Pancreas (tissue), 10 donors: Measurements from ENCODE around the gene PAPPA. TPM values are rescaled to one million over a fixed set of nuclear protein-coding genes. Genes with fewer than 3 reads are reported as not detected.

Experiments
- ATAC-seq, 4 donors: fragments of 200-7000 bp; cut with Tn5 transposase; one replicate each; pipeline versions ENCODE4 v1.8.0 to v1.9.1; 2020; ENCODE audit warnings: mild to moderate bottlenecking in 4 of 4, moderate library complexity in 4 of 4
- DNase-seq, 6 donors: peaks; one replicate each; pipeline ENCODE4 v3.0.0-alpha.2; 2020
- FAIRE-seq: peaks from 2 replicates; lab custom pipeline; 2012; peaks lifted over from hg19 to GRCh38; lab: Jason Lieb, UNC
- H3K27ac ChIP-seq, 4 donors: fragments of 200-600 bp; sonication (generic); 1 replicate in 3 of 4; 2 replicates in 1 of 4; pipeline versions ENCODE4 v1.5.0 to v1.8.0; 2020
- H3K27me3 ChIP-seq, 4 donors: fragments of 200-600 bp; one replicate each; pipeline ENCODE4 v1.8.0; 2021
- H3K36me3 ChIP-seq, 3 donors: fragments of 200-600 bp; sonication (generic) in 1 of 3; one replicate each; pipeline versions ENCODE4 v1.5.0 to v1.8.0; 2020 to 2021
- H3K4me1 ChIP-seq, 3 donors: fragments of 200-600 bp; one replicate each; pipeline ENCODE4 v1.8.0; 2021
- H3K4me3 ChIP-seq, 4 donors: fragments of 200-600 bp; sonication (generic) in 2 of 4; one replicate each; pipeline versions ENCODE4 v1.5.0 to v1.8.0; 2020 to 2021
- H3K9me3 ChIP-seq, 4 donors: fragments of 200-600 bp; one replicate each; pipeline ENCODE4 v1.8.0; 2021
- WGBS, 2 donors: extraction: QIAGEN DNeasy Blood & Tissue Kit; methylation state at CpG; one replicate each; pipeline ENCODE4 v1.1.7; 2013; 5-methylcytosine and 5-hydroxymethylcytosine counted together
- intact Hi-C, 3 donors: fragments of 100-400 bp; cut with DNase I; formaldehyde crosslinking; loops; one replicate each; pipeline versions ENCODE4 v1.11.1 to v1.14.2; 2022
- polyA plus RNA-seq, 2 donors: library from polyadenylated mRNA; stranded (reverse); fragments of 200-250 nt; gene quantifications; one replicate each; pipeline ENCODE4 v1.2.3, GENCODE V29; 2013
- total RNA-seq, 6 donors: library from RNA; stranded (reverse); fragmentation: NEBNext Ultra II Directional in 4 of 6; extraction: Animal tissue kit (Norgen Biotek cat#: 25700) in 4 of 6; gene quantifications; one replicate each; pipeline versions ENCODE4 v1.2.1 to v1.2.4, GENCODE V29; 2021 to 2023
- TF ChIP-seq, protein P1 (sequence below), 4 donors: fragments of 200-600 bp; sonication (generic) in 3 of 4; IDR thresholded peaks; one replicate each; pipeline versions ENCODE4 v1.5.0 to v1.8.0; 2021; ENCODE audit warnings: antibody characterized with exemption in 4 of 4
- donor health status: healthy with polysubstance abuse.
- donor health status: DM: no; HTN: no; CAD: no; lungs with moderate emphysema.
- donor health status: DM: no; HTN: no; CAD: no.
- donor health status: control.
- donor health status: control.
- donor health status: Bipolar disorder and iron deficiency.
- donor health status: DM: yes; HTN: yes; CAD: no.
- donor health status: DM: no; HTN: no; CAD: no.
- donor health status: DM: no; HTN: no; CAD: no.
- donor health status: DM: yes; HTN: yes; CAD: no.

Gene PAPPA
- total and polyA plus RNA-seq, 8 donors = 0.11 to 3.4 (median 0.76) TPM

DNA sequence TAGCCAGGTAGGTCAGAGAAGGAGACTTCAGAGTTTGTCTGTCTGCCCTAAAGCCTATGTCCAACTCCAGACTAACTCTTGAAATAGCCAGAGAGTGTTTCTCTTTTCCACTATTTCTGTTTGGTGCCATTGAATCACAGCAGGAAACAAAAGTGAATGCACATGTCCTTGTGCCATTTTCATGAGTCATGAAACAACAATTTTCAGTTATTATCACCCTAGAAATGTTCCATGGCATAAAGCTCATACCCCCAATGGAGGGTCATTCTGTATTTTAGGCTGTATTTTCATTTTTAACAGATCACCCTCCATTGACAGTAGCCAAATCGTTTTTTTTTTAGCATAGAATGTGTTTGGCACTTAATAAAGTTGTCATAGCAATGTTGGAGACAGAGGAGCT is 124.7 kb downstream of the PAPPA start:
- no peak for FAIRE-seq
- H3K36me3 ChIP-seq = no peaks in the 10 kb centered on the region
- ATAC-seq = no peak
- TF ChIP-seq, protein P1, sequence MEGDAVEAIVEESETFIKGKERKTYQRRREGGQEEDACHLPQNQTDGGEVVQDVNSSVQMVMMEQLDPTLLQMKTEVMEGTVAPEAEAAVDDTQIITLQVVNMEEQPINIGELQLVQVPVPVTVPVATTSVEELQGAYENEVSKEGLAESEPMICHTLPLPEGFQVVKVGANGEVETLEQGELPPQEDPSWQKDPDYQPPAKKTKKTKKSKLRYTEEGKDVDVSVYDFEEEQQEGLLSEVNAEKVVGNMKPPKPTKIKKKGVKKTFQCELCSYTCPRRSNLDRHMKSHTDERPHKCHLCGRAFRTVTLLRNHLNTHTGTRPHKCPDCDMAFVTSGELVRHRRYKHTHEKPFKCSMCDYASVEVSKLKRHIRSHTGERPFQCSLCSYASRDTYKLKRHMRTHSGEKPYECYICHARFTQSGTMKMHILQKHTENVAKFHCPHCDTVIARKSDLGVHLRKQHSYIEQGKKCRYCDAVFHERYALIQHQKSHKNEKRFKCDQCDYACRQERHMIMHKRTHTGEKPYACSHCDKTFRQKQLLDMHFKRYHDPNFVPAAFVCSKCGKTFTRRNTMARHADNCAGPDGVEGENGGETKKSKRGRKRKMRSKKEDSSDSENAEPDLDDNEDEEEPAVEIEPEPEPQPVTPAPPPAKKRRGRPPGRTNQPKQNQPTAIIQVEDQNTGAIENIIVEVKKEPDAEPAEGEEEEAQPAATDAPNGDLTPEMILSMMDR (IDR thresholded peaks at IDR 0.05) = no peak
- H3K4me3 ChIP-seq = no peak overlapping the region
- no peak overlapping the region for H3K27ac ChIP-seq
- H3K9me3 ChIP-seq = no peaks in the 10 kb centered on the region
- H3K4me1 ChIP-seq = no peaks in the 10 kb centered on the region
- DNase-seq = no peak
- intact Hi-C loops = no loop called here
- WGBS, 2 donors = 36 to 40% methylated on average over 1 of the region's 1 CpG
- H3K27me3 ChIP-seq = no peaks in the 10 kb centered on the region

DNA sequence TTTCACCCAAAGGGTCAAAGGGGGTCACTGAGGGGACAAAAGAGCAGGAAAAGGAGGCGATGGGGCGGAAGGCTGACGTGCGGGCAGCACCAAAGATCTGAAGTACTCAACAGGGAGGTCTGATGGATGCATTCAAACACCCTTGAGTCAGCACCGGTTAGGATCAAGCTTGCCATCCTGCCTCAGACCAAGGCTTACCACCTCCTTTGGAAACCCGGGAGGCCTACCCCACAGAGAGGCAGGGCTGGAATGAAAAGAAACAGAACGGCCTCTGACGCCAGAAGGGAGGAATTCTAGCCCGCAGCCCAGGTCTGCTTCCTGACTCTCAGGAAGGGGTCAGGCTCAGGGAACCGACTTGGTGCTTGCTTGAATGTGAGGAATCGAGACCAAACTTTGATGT is 125.6 kb downstream of the PAPPA start:
- WGBS, 2 donors = 55 to 58% methylated on average over 11 of the region's 11 CpGs
- TF ChIP-seq, protein P1 (IDR thresholded peaks at IDR 0.05) = no peak

DNA sequence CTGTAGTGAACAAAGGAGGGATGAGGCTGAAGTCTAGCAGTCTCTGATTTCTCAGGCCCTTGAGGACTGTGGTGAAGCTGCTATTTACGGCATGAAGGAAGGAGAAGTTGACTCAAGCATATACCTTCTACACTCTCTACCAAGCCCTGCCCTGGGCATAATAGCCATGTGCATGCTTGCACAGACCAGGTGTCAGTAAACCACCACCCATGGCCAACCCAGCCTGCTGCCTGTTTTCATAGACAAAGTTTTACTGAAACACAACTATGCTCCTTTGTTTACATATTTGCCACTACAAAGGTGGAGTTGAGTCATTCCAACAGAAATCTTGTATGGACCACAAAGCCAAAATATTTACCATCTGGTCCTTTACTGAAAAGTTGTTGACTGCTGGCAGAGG is 126.9 kb downstream of the PAPPA start:
- intact Hi-C loops = no loop called here
- Histone ChIP-seq H3K4me1 (no peaks in the 10 kb centered on the region), H3K36me3 (no peaks in the 10 kb centered on the region), H3K27me3 (no peaks in the 10 kb centered on the region), H3K27ac (no peak overlapping the region), H3K9me3 (no peaks in the 10 kb centered on the region), H3K4me3 (no peak overlapping the region)
- ATAC-seq (no peak), DNase-seq (no peak), FAIRE-seq (no peak)
- TF ChIP-seq, protein P1 (IDR thresholded peaks at IDR 0.05) = no peak
- 83 to 100% methylated on average over 1 of the region's 1 CpG for WGBS, 2 donors

More for the DNA sequence above, 125.6 kb downstream of the PAPPA start:
- no peak for ATAC-seq
- no peaks in the 10 kb centered on the region for H3K9me3 ChIP-seq
- H3K27ac ChIP-seq = no peak overlapping the region
- H3K4me3 ChIP-seq = no peak overlapping the region
- no peaks in the 10 kb centered on the region for H3K4me1 ChIP-seq
- intact Hi-C loops = no loop called here
- FAIRE-seq = no peak
- H3K36me3 ChIP-seq = no peaks in the 10 kb centered on the region
- H3K27me3 ChIP-seq = no peaks in the 10 kb centered on the region
- no peak for DNase-seq

DNA sequence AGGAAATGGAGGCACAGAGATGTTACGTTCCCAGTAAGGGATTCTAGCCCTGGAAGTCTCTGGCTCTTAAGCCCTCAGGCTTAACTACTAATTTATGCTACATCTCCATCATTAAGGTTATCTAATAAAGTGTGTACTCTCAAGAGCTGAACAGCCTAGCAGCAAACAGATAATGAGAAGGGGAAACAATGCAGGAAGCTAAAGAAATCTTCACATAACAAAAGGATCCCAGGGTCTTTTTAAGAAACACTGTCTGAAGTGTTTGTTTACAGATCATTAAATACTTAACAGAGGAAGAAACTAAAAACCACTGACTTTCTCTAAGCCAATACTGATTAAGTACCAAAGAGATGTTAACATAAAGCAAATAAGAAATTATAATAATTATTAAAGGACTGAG is 129.0 kb downstream of the PAPPA start:
- Histone ChIP-seq H3K4me1 (no peaks in the 10 kb centered on the region), H3K9me3 (no peaks in the 10 kb centered on the region), H3K4me3 (no peak overlapping the region), H3K36me3 (no peaks in the 10 kb centered on the region), H3K27me3 (no peaks in the 10 kb centered on the region), H3K27ac (no peak overlapping the region)
- WGBS, 2 donors = 87 to 92% methylated on average over 1 of the region's 1 CpG
- no peak for DNase-seq
- TF ChIP-seq, protein P1 (IDR thresholded peaks at IDR 0.05) = no peak
- no peak for ATAC-seq
- FAIRE-seq = no peak
- intact Hi-C loops = no loop called here

DNA sequence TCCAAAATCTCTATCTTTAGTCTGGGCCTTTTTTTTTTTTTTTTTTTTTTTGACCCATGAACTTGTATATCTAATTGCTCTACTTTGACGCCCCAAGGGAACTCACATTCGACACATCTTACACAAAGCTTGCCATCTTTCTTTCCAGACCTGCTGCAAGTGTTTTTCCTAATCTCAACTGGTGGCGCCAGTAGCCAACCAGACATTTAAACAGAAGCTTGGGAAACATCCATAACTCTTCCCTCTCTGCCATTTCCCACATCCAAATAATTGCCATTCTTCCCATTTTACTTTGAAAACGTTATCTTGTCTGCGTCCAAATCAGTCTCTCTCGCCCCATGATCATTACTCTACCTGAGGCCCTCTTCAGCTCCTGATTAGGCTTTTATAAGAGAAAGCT is 130.9 kb downstream of the PAPPA start:
- TF ChIP-seq, protein P1 (IDR thresholded peaks at IDR 0.05) = no peak
- ATAC-seq (no peak), FAIRE-seq (no peak), DNase-seq (no peak)
- Histone ChIP-seq H3K27ac (no peak overlapping the region), H3K27me3 (no peaks in the 10 kb centered on the region), H3K36me3 (no peaks in the 10 kb centered on the region), H3K4me1 (no peaks in the 10 kb centered on the region), H3K4me3 (no peak overlapping the region), H3K9me3 (no peaks in the 10 kb centered on the region)
- WGBS, 2 donors = 83 to 88% methylated on average over 6 of the region's 6 CpGs
- intact Hi-C loops = no loop called here
